GM12873 (cell line): ENCODE data around the gene ART3.

Experiments used
- CTCF ChIP-seq: IDR thresholded peaks from 2 replicates; pipeline ENCODE4 v1.5.1; 2012; ENCODE audit warnings: low read depth, mild to moderate bottlenecking, moderate library complexity, low read length, control low read depth; ENCODE audit not compliant: insufficient read depth; ENCODE audit errors: missing control alignments

Gene ART3

GRCh38 chr4:76106442-76106841 is 31.9 kb downstream of the ART3 start:
- no peak for TF ChIP-seq CTCF

GRCh38 chr4:76108467-76109181 is 34.1 kb downstream of the ART3 start:
- peak; percentile 20 for TF ChIP-seq CTCF

GRCh38 chr4:76116821-76117220 is 42.3 kb downstream of the ART3 start:
- no peak for TF ChIP-seq CTCF

GRCh38 chr4:76117536-76117935 is 43.0 kb downstream of the ART3 start:
- TF ChIP-seq CTCF, result no peak

- TF ChIP-seq CTCF, result no peak
These were observed 45.7 kb downstream of the ART3 start for GRCh38 chr4:76120199-76120598.

- no peak for TF ChIP-seq CTCF
These were observed 51.3 kb downstream of the ART3 start for GRCh38 chr4:76125816-76126215.

GRCh38 chr4:76127754-76128153 is 53.2 kb downstream of the ART3 start:
- TF ChIP-seq CTCF, result no peak
